Neutrophil (primary cell): ENCODE results near the gene MLXIP.

Experiments
- H3K27ac ChIP-seq: fragments of 200-600 bp; sonication (generic); 2 replicates; pipeline ENCODE4 v1.5.1; 2016; ENCODE audit warnings: mild to moderate bottlenecking, moderate library complexity
- H3K27me3 ChIP-seq: fragments of 200-600 bp; sonication (generic); 2 replicates; pipeline ENCODE4 v1.6.0; 2016; ENCODE audit warnings: mild to moderate bottlenecking
- H3K36me3 ChIP-seq: fragments of 200-600 bp; sonication (generic); 2 replicates; pipeline ENCODE4 v1.5.1; 2017
- H3K4me1 ChIP-seq, 2 experiments: fragments of 200-600 bp in 1 of 2; sonication (generic) in 1 of 2; 1 replicate in 1 of 2; 2 replicates in 1 of 2; pipeline versions ENCODE4 v1.5.1 to v1.6.1; 2013 to 2016; ENCODE audit warnings: low read depth in 1 of 2, low read length in 1 of 2, mild to moderate bottlenecking in 1 of 2, moderate library complexity in 1 of 2; ENCODE audit not compliant: control insufficient read depth in 1 of 2, insufficient read depth in 1 of 2
- H3K4me3 ChIP-seq, 2 experiments: fragments of 200-600 bp in 1 of 2; sonication (generic) in 1 of 2; 1 replicate in 1 of 2; 2 replicates in 1 of 2; pipeline ENCODE4 v1.5.1; 2013 to 2016; ENCODE audit warnings: low read depth in 1 of 2, low read length in 1 of 2, mild to moderate bottlenecking in 1 of 2, moderate library complexity in 1 of 2
- H3K9me3 ChIP-seq: fragments of 200-600 bp; sonication (generic); 2 replicates; pipeline ENCODE4 v1.5.1; 2016
- TF ChIP-seq, protein P1 (sequence below): fragments of 200-600 bp; sonication (generic); IDR thresholded peaks from 2 replicates; pipeline ENCODE4 v1.5.1; 2016; ENCODE audit warnings: antibody characterized with exemption

The MLXIP gene

DNA sequence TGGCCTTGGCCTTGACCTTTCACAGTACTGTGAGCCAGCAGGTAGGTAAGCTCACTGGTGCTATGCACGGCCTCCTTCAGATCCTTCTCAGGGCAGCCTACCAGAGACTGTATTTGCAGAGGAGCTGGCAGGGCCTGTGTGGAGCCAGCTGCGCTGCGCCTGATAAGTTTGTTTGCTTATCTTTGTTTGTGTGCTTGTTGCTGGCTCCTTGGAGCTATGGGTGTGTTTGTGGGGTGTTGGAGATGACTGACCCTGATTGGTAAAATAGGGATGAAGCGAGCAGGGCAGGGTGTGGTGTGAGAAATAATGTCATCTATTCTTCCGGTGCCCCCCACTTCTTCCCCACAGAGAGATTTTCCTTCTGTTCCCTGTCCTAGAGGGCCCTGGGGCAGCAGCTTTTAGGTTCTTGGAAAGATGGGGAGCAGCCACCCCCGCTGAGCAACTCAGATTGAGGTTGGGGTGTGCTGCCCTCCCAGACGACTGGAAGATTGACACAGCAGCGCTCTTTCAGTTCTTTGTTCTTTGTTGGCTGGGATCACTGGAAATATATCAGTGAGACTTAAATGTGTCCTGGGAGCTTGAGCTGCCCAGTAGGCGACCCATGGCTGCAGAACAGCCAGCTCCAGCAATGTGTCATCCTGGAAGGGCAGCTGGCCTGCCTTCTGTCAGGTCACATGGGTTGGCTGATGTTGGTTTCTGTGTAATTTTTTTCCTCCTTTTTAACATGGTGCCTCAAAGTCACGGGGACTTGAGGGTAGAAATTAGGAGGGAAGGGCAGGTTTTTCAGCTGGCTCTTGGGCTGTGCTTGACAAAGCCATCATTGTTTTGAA, 19.6 kb downstream of the MLXIP start:
- Histone ChIP-seq H3K9me3 (no peaks in the 10 kb centered on the region), H3K4me3 (no peak overlapping the region), H3K27ac (no peak overlapping the region), H3K36me3 (no peaks in the 10 kb centered on the region), H3K4me1 (peaks cover 6 to 11% of the 10 kb centered on the region in 2 experiments), H3K27me3 (no peaks in the 10 kb centered on the region)
- TF ChIP-seq, protein P1, sequence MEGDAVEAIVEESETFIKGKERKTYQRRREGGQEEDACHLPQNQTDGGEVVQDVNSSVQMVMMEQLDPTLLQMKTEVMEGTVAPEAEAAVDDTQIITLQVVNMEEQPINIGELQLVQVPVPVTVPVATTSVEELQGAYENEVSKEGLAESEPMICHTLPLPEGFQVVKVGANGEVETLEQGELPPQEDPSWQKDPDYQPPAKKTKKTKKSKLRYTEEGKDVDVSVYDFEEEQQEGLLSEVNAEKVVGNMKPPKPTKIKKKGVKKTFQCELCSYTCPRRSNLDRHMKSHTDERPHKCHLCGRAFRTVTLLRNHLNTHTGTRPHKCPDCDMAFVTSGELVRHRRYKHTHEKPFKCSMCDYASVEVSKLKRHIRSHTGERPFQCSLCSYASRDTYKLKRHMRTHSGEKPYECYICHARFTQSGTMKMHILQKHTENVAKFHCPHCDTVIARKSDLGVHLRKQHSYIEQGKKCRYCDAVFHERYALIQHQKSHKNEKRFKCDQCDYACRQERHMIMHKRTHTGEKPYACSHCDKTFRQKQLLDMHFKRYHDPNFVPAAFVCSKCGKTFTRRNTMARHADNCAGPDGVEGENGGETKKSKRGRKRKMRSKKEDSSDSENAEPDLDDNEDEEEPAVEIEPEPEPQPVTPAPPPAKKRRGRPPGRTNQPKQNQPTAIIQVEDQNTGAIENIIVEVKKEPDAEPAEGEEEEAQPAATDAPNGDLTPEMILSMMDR: no peak

DNA sequence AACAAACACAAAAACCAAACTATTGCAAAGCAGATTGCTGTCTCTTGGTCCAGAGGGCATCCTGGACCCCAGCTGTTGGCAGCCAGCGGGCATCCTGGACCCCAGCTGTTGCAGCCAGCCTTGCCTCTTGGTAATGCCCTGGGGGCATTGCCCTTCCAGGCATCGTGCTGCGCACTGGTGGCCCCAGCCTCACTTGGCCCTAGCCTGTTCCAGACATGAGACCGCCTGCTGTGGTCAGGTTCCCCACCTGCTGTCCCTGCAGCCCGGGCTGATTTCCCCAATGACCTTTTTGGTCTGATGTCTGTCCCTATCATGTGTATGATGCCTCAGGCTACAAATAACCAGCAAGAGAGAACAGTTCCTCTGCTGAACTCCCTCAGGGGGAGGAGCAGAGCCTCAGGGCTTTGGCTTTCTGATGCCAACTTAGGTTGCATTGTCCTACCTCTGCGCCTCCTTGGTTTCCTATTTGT, 20.8 kb downstream of the MLXIP start:
- Histone ChIP-seq H3K9me3 (no peaks in the 10 kb centered on the region), H3K4me1 (peaks cover 6 to 11% of the 10 kb centered on the region in 2 experiments), H3K4me3 (no peak overlapping the region), H3K36me3 (no peaks in the 10 kb centered on the region), H3K27me3 (no peaks in the 10 kb centered on the region), H3K27ac (no peak overlapping the region)
- TF ChIP-seq, protein P1: no peak

DNA sequence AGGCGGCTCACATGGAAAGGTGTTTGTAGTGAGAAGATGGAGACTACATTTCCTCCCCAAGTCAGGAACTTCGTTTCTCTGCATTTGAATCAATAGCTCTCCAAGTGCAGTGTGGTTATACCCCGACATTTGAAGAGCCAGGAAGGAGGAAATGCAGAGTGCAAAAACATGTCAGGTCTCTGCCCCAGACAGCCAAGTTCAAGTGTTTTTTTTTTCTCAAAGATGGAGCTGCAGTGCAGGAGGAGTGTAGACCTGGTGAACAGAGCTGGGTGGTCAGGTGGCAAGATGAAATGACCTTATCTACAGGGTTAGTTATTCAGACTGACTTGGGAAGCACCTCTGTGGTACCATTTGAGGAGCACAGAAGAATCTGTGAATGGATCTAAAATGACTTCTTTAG, 21.3 kb downstream of the MLXIP start:
- H3K36me3 ChIP-seq: no peaks in the 10 kb centered on the region
- TF ChIP-seq, protein P1: no peak
- H3K9me3 ChIP-seq: no peaks in the 10 kb centered on the region
- no peaks in the 10 kb centered on the region for H3K27me3 ChIP-seq
- H3K4me1 ChIP-seq: peaks cover 9 to 14% of the 10 kb centered on the region in 2 experiments
- no peak overlapping the region for H3K4me3 ChIP-seq
- H3K27ac ChIP-seq: no peak overlapping the region

DNA sequence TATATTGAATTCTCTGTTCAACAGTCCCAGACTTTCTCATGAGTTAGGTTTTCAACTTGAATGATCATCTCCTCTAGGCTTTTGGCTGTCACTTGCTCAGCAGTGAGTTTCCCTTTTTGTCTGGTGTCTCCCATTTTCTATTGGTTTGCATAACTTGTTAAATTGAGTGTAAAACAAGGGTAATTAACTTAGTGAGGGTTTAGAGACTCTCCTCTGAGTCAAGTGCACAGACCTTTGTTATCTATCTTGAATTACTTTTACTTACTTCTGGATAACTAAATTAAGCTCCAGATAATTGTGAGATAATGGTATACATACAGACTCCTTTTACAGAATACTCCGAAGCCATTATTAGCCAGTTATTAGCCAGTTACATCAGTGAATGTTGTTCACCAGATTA, 22.0 kb downstream of the MLXIP start:
- H3K36me3 ChIP-seq: no peaks in the 10 kb centered on the region
- H3K4me3 ChIP-seq: no peak overlapping the region
- no peaks in the 10 kb centered on the region for H3K27me3 ChIP-seq
- no peak overlapping the region for H3K27ac ChIP-seq
- TF ChIP-seq, protein P1: no peak
- no peaks in the 10 kb centered on the region for H3K9me3 ChIP-seq
- H3K4me1 ChIP-seq: peaks cover 16 to 21% of the 10 kb centered on the region in 2 experiments

DNA sequence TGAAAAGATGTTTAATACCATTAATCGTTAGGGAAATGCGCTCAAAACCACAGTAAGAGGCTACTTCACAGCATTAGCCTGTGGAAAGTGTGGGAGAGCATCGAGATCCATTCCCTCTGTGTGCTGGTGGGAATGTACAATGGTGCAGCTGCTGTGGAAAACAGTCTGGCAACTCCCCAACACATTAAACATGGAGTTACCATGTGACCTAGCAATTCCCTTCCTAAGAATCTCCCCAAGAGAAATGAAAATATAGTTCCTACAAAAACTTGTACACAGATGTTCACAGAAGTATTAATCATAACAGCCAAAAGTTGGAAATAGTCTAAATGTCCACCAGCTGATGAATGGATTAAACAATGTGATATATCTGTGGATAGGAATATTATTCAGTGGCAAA, 23.8 kb downstream of the MLXIP start:
- TF ChIP-seq, protein P1: no peak
- Histone ChIP-seq H3K27ac (no peak overlapping the region), H3K27me3 (no peaks in the 10 kb centered on the region), H3K4me3 (no peak overlapping the region), H3K9me3 (no peaks in the 10 kb centered on the region), H3K36me3 (no peaks in the 10 kb centered on the region), H3K4me1 (peaks cover 23 to 29% of the 10 kb centered on the region in 2 experiments)
